ENCODE results near the gene MAP4K2.

DNA sequence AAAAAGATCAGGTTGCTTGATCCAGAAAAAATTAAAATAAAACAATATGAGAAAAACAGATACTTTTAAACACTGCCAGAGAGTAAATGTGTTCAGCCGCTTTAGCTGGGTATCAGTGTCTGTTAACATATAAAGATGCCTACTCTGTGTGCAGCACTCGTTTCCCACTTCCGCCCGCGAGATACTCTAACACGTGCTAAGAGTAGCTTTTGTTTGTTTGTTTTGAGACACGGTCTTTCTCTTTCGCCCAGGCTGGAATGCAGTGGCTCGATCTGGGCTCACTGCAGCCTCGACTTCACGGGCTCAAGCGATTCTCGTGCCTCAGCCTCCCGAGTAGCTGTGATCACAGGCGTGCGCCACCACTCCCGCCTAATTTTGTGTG is 7.9 kb upstream of the MAP4K2 start:
- TF ChIP-seq CTCF (conservative IDR thresholded peaks at IDR 0.05) (no peak), EZH2 (IDR thresholded peaks at IDR 0.05; ENCODE audit: low read depth) (no peak)
